ENCODE measurements around the gene ONECUT1.

ONECUT1 gene

GRCh38 chr15:52796753-52797520 lies 6.8 kb upstream of the ONECUT1 start:
- no peak for DNase-seq (ENCODE audit: low read depth)

GRCh38 chr15:52796228-52796521 lies 6.0 kb upstream of the ONECUT1 start:
- no peak for DNase-seq (ENCODE audit: low read depth)

- DNase-seq (ENCODE audit: low read depth) = no peak
These were observed 5.5 kb upstream of the ONECUT1 start for GRCh38 chr15:52795464-52796227.

GRCh38 chr15:52794665-52795463 lies 4.7 kb upstream of the ONECUT1 start:
- DNase-seq (ENCODE audit: low read depth) = no peak

- DNase-seq (ENCODE audit: low read depth) = no peak
These were observed 1.6 kb upstream of the ONECUT1 start for GRCh38 chr15:52791776-52792175.

- DNase-seq (ENCODE audit: low read depth) = no peak
These were observed 1.0 kb upstream of the ONECUT1 start for GRCh38 chr15:52790941-52791751.

GRCh38 chr15:52789601-52790168 lies 451 bp downstream of the ONECUT1 start:
- DNase-seq (ENCODE audit: low read depth) = no peak

- no peak for DNase-seq (ENCODE audit: low read depth)
These were observed 1.0 kb downstream of the ONECUT1 start for GRCh38 chr15:52789008-52789600.

- no peak for DNase-seq (ENCODE audit: low read depth)
These were observed 1.8 kb downstream of the ONECUT1 start for GRCh38 chr15:52788099-52788986.

- DNase-seq (ENCODE audit: low read depth) = no peak
These were observed 2.5 kb downstream of the ONECUT1 start for GRCh38 chr15:52787549-52788098.

GRCh38 chr15:52787123-52787503 lies 3.0 kb downstream of the ONECUT1 start:
- no peak for DNase-seq (ENCODE audit: low read depth)

GRCh38 chr15:52786436-52787122 lies 3.6 kb downstream of the ONECUT1 start:
- DNase-seq (ENCODE audit: low read depth) = no peak

- no peak for DNase-seq (ENCODE audit: low read depth)
These were observed 4.3 kb downstream of the ONECUT1 start for GRCh38 chr15:52785672-52786406.

GRCh38 chr15:52784799-52785671 lies 5.1 kb downstream of the ONECUT1 start:
- no peak for DNase-seq (ENCODE audit: low read depth)

- no peak for DNase-seq (ENCODE audit: low read depth)
These were observed 6.0 kb downstream of the ONECUT1 start for GRCh38 chr15:52783929-52784798.

- no peak for DNase-seq (ENCODE audit: low read depth)
These were observed 6.8 kb downstream of the ONECUT1 start for GRCh38 chr15:52783191-52783829.
